ENCODE results near the gene SLC9A9. TPM values are rescaled to one million over a fixed set of nuclear protein-coding genes. Genes with fewer than 3 reads are reported as not detected.
A peak's percentile ranks its signal among the peaks of the same experiment; 100 is the strongest.

The SLC9A9 gene
- total RNA-seq, 2 experiments from 2014 or later: 1.3 to 1.6 TPM

GRCh38 chr3:143597774-143598652, 250.3 kb downstream of the SLC9A9 start:
- H3K36me3 Mint-ChIP-seq: peaks cover 2% of the 10 kb centered on the region
- DNase-seq: no peak
- no peaks in the 10 kb centered on the region for H3K9me3 Mint-ChIP-seq
- no peak overlapping the region for H3K27ac Mint-ChIP-seq
- intact Hi-C loops (cut with micrococcal nuclease): no loop called here
- POLR2A ChIA-PET: no interaction called here
- CTCF ChIA-PET: interaction anchor here (0.6 kb wide), 1 partner anchor 328 kb away, joined by 4 read pairs; no protein-coding TSS in a partner anchor
- no peaks in the 10 kb centered on the region for H3K4me1 Mint-ChIP-seq (ENCODE audit: low read depth)
- H3K27me3 Mint-ChIP-seq: no peaks in the 10 kb centered on the region
- no peak overlapping the region for H3K4me3 Mint-ChIP-seq

- ChIA-PET CTCF (interaction anchor here (0.6 kb wide), 1 partner anchor 327 kb away, joined by 4 read pairs; no protein-coding TSS in a partner anchor), POLR2A (no interaction called here)
- H3K4me1 Mint-ChIP-seq (ENCODE audit: low read depth): no peaks in the 10 kb centered on the region
These were observed 251.2 kb downstream of the SLC9A9 start for GRCh38 chr3:143596957-143597642.

GRCh38 chr3:143595456-143596077, 252.7 kb downstream of the SLC9A9 start:
- no peak overlapping the region for H3K4me3 Mint-ChIP-seq
- no peak overlapping the region for H3K27ac Mint-ChIP-seq
- POLR2A ChIA-PET: no interaction called here
- H3K4me1 Mint-ChIP-seq (ENCODE audit: low read depth): no peaks in the 10 kb centered on the region
- no peaks in the 10 kb centered on the region for H3K9me3 Mint-ChIP-seq
- intact Hi-C loops (cut with micrococcal nuclease): no loop called here
- H3K27me3 Mint-ChIP-seq: no peaks in the 10 kb centered on the region
- no peak for DNase-seq
- no peaks in the 10 kb centered on the region for H3K36me3 Mint-ChIP-seq
- CTCF ChIA-PET: no interaction called here

More at GRCh38 chr3:143596957-143597642, 251.2 kb downstream of the SLC9A9 start:
- peaks cover 2% of the 10 kb centered on the region for H3K36me3 Mint-ChIP-seq
- intact Hi-C loops (cut with micrococcal nuclease): no loop called here
- H3K27ac Mint-ChIP-seq: no peak overlapping the region
- no peak for DNase-seq
- no peaks in the 10 kb centered on the region for H3K9me3 Mint-ChIP-seq
- no peak overlapping the region for H3K4me3 Mint-ChIP-seq
- no peaks in the 10 kb centered on the region for H3K27me3 Mint-ChIP-seq

- no peaks in the 10 kb centered on the region for H3K9me3 Mint-ChIP-seq
- H3K4me3 Mint-ChIP-seq: no peak overlapping the region
- intact Hi-C loops (cut with micrococcal nuclease): no loop called here
- CTCF ChIA-PET: no interaction called here
- no peaks in the 10 kb centered on the region for H3K36me3 Mint-ChIP-seq
- no peaks in the 10 kb centered on the region for H3K27me3 Mint-ChIP-seq
- H3K4me1 Mint-ChIP-seq (ENCODE audit: low read depth): no peaks in the 10 kb centered on the region
- no peak for DNase-seq
- no peak overlapping the region for H3K27ac Mint-ChIP-seq
- POLR2A ChIA-PET: no interaction called here
These were observed 254.1 kb downstream of the SLC9A9 start for GRCh38 chr3:143594206-143594605.

GRCh38 chr3:143590660-143591059, 257.6 kb downstream of the SLC9A9 start:
- DNase-seq: no peak
- Mint-ChIP-seq H3K27me3 (no peaks in the 10 kb centered on the region), H3K36me3 (peaks cover 2% of the 10 kb centered on the region), H3K27ac (no peak overlapping the region), H3K4me3 (no peak overlapping the region), H3K4me1 (ENCODE audit: low read depth) (peaks cover 2% of the 10 kb centered on the region), H3K9me3 (no peaks in the 10 kb centered on the region)
- intact Hi-C loops (cut with micrococcal nuclease): no loop called here
- ChIA-PET CTCF (no interaction called here), POLR2A (no interaction called here)

GRCh38 chr3:143586576-143586975, 261.7 kb downstream of the SLC9A9 start:
- POLR2A ChIA-PET: no interaction called here
- intact Hi-C loops (cut with micrococcal nuclease): loop anchor here (1.0 kb wide), 2 partner anchors 50 to 385 kb away; partner anchors contain the start of gene DIPK2A
- H3K4me3 Mint-ChIP-seq: no peak overlapping the region
- H3K27me3 Mint-ChIP-seq: no peaks in the 10 kb centered on the region
- CTCF ChIA-PET: interaction anchor here (0.5 to 1.0 kb wide), 2 partner anchors 88 to 191 kb away, joined by 3 read pairs; no protein-coding TSS in a partner anchor
- peaks cover 2% of the 10 kb centered on the region for H3K36me3 Mint-ChIP-seq
- peaks cover 6% of the 10 kb centered on the region for H3K4me1 Mint-ChIP-seq (ENCODE audit: low read depth)
- no peak overlapping the region for H3K27ac Mint-ChIP-seq
- no peak for DNase-seq
- H3K9me3 Mint-ChIP-seq: no peaks in the 10 kb centered on the region

GRCh38 chr3:143585720-143586456, 262.4 kb downstream of the SLC9A9 start:
- peaks cover 2% of the 10 kb centered on the region for H3K36me3 Mint-ChIP-seq
- peak; percentile 48 for DNase-seq
- CTCF ChIA-PET: no interaction called here
- no peaks in the 10 kb centered on the region for H3K9me3 Mint-ChIP-seq
- H3K27ac Mint-ChIP-seq: no peak overlapping the region
- H3K27me3 Mint-ChIP-seq: no peaks in the 10 kb centered on the region
- H3K4me3 Mint-ChIP-seq: no peak overlapping the region
- H3K4me1 Mint-ChIP-seq (ENCODE audit: low read depth): peaks cover 6% of the 10 kb centered on the region
- POLR2A ChIA-PET: no interaction called here
- intact Hi-C loops (cut with micrococcal nuclease): loop anchor here (1.0 kb wide), 2 partner anchors 50 to 385 kb away; partner anchors contain the start of gene DIPK2A

- ChIA-PET CTCF (no interaction called here), POLR2A (no interaction called here)
- Mint-ChIP-seq H3K27me3 (no peaks in the 10 kb centered on the region), H3K9me3 (no peaks in the 10 kb centered on the region), H3K4me1 (ENCODE audit: low read depth) (peaks cover 6% of the 10 kb centered on the region), H3K4me3 (no peak overlapping the region), H3K27ac (no peak overlapping the region), H3K36me3 (peaks cover 2% of the 10 kb centered on the region)
- DNase-seq: no peak
- intact Hi-C loops (cut with micrococcal nuclease): no loop called here
These were observed 263.8 kb downstream of the SLC9A9 start for GRCh38 chr3:143584474-143584873.

- H3K27me3 Mint-ChIP-seq: no peaks in the 10 kb centered on the region
- CTCF ChIA-PET: no interaction called here
- H3K27ac Mint-ChIP-seq: no peak overlapping the region
- peaks cover 6% of the 10 kb centered on the region for H3K4me1 Mint-ChIP-seq (ENCODE audit: low read depth)
- H3K4me3 Mint-ChIP-seq: no peak overlapping the region
- no peaks in the 10 kb centered on the region for H3K9me3 Mint-ChIP-seq
- POLR2A ChIA-PET: no interaction called here
- H3K36me3 Mint-ChIP-seq: peaks cover 3% of the 10 kb centered on the region
- no peak for DNase-seq
- intact Hi-C loops (cut with micrococcal nuclease): no loop called here
These were observed 266.1 kb downstream of the SLC9A9 start for GRCh38 chr3:143581972-143582722.

GRCh38 chr3:143578810-143579435, 269.3 kb downstream of the SLC9A9 start:
- Mint-ChIP-seq H3K27ac (no peak overlapping the region), H3K27me3 (no peaks in the 10 kb centered on the region), H3K4me3 (no peak overlapping the region), H3K4me1 (ENCODE audit: low read depth) (peaks cover 4% of the 10 kb centered on the region), H3K9me3 (no peaks in the 10 kb centered on the region), H3K36me3 (peaks cover 6% of the 10 kb centered on the region)
- intact Hi-C loops (cut with micrococcal nuclease): no loop called here
- DNase-seq: no peak
- ChIA-PET POLR2A (no interaction called here), CTCF (no interaction called here)
